Activated T-cell treated with anti-CD3 and anti-CD28 coated beads for 24 hours (primary cell): ENCODE data around the gene MITD1.
"Not testable (repeated sequence)": the region's sequence is repeated elsewhere in the genome, so short reads cannot be mapped to it uniquely, and the experiment has no call there.

Source experiments
- DNase-seq: peaks from one replicate; pipeline ENCODE4 v3.0.0-alpha.2; 2020; ENCODE audit warnings: low read depth

Gene MITD1

GRCh38 chr2:99180755-99181623 is at the start of gene MITD1, which contains the start of gene MRPL30:
TSS of gene MITD1 (minus strand) at chr2:99181058. CDS start at chr2:99180981, 77 bp downstream.
TSS of gene MRPL30 (plus strand) at chr2:99181184. CDS start at chr2:99186204, 5,020 bp downstream.
- peak; percentile 85 for DNase-seq

GRCh38 chr2:99217929-99218501 is 37.2 kb upstream of the MITD1 start:
- no peak for DNase-seq

GRCh38 chr2:99216096-99216495 is 35.2 kb upstream of the MITD1 start:
- no peak for DNase-seq

GRCh38 chr2:99205491-99205890 is 24.6 kb upstream of the MITD1 start:
- DNase-seq, result no peak

GRCh38 chr2:99201959-99202678 is 21.3 kb upstream of the MITD1 start:
- no peak for DNase-seq

GRCh38 chr2:99200076-99200800 is 19.4 kb upstream of the MITD1 start:
- no peak for DNase-seq

- no peak for DNase-seq
These were observed 17.4 kb upstream of the MITD1 start for GRCh38 chr2:99198103-99198841.

GRCh38 chr2:99192364-99192763 is 11.5 kb upstream of the MITD1 start:
- DNase-seq, result not testable (repeated sequence)

- no peak for DNase-seq
These were observed 9.7 kb upstream of the MITD1 start for GRCh38 chr2:99190548-99190947.

GRCh38 chr2:99188357-99188756 is 7.5 kb upstream of the MITD1 start:
- DNase-seq, result no peak

GRCh38 chr2:99187011-99187410 is 6.2 kb upstream of the MITD1 start:
- no peak for DNase-seq

GRCh38 chr2:99184811-99185210 is 4.0 kb upstream of the MITD1 start:
- no peak for DNase-seq

GRCh38 chr2:99183025-99183424 is 2.2 kb upstream of the MITD1 start:
- DNase-seq, result no peak

- no peak for DNase-seq
These were observed 754 bp upstream of the MITD1 start for GRCh38 chr2:99181624-99182000.

- DNase-seq, result no peak
These were observed 9.3 kb downstream of the MITD1 start for GRCh38 chr2:99171377-99172140.

- no peak for DNase-seq
These were observed 11.3 kb downstream of the MITD1 start for GRCh38 chr2:99169534-99169933.

GRCh38 chr2:99166218-99166617 is 14.6 kb downstream of the MITD1 start:
- no peak for DNase-seq

GRCh38 chr2:99159594-99159993 is 21.3 kb downstream of the MITD1 start:
- DNase-seq, result no peak

GRCh38 chr2:99158599-99158998 is 22.3 kb downstream of the MITD1 start:
- DNase-seq, result no peak

- no peak for DNase-seq
These were observed 24.0 kb downstream of the MITD1 start for GRCh38 chr2:99156891-99157290.
